Keratinocyte (primary cell): ENCODE measurements around the gene PLXNA2. TPM values are rescaled to one million over a fixed set of nuclear protein-coding genes. Genes with fewer than 3 reads are reported as not detected.

Experiments
- DNase-seq: peaks from one replicate; pipeline ENCODE4 v3.0.0-alpha.2; 2011; ENCODE audit warnings: low read depth, missing footprints, low spot score
- FAIRE-seq: peaks from 2 replicates; lab custom pipeline; 2011; peaks lifted over from hg19 to GRCh38; lab: Jason Lieb, UNC
- H2AFZ ChIP-seq: 2 replicates; pipeline ENCODE4 v1.6.0; 2012; ENCODE audit warnings: low read length, control low read depth, inconsistent platforms; ENCODE audit not compliant: control insufficient read depth
- H3K27ac ChIP-seq: 2 replicates; pipeline ENCODE4 v1.5.1; 2011; ENCODE audit warnings: low read length; ENCODE audit not compliant: control insufficient read depth, insufficient read depth
- H3K27me3 ChIP-seq: 3 replicates; pipeline ENCODE4 v1.6.0; 2011; ENCODE audit warnings: low read length; ENCODE audit not compliant: control insufficient read depth, insufficient read depth; ENCODE audit errors: extremely low read depth
- H3K36me3 ChIP-seq, 2 experiments: 2 replicates in 1 of 2; 3 replicates in 1 of 2; pipeline ENCODE4 v1.5.1; 2011; ENCODE audit warnings: low read length in 2 of 2, mild to moderate bottlenecking in 1 of 2; ENCODE audit not compliant: control insufficient read depth in 2 of 2, insufficient read depth in 2 of 2; ENCODE audit errors: extremely low read depth in 1 of 2
- H3K4me1 ChIP-seq: 3 replicates; pipeline ENCODE4 v1.5.1; 2011; ENCODE audit warnings: low read length; ENCODE audit not compliant: control insufficient read depth, insufficient read depth; ENCODE audit errors: extremely low read depth
- H3K4me2 ChIP-seq: 3 replicates; pipeline ENCODE4 v1.6.0; 2011; ENCODE audit warnings: low read depth, low read length; ENCODE audit not compliant: control insufficient read depth, insufficient read depth; ENCODE audit errors: extremely low read depth
- H3K4me3 ChIP-seq, 3 experiments: fragments of 200-600 bp in 1 of 3; sonication (generic) in 1 of 3; 2 replicates in 2 of 3; 3 replicates in 1 of 3; pipeline ENCODE4 v1.5.1; 2011 to 2016; ENCODE audit warnings: low read length in 3 of 3, mild to moderate bottlenecking in 3 of 3, control low read depth in 2 of 3, inconsistent platforms in 1 of 3, low read depth in 1 of 3, mixed read lengths in 1 of 3, mixed run types in 1 of 3, moderate library complexity in 1 of 3; ENCODE audit not compliant: control insufficient read depth in 2 of 3, insufficient read depth in 2 of 3; ENCODE audit errors: extremely low read depth in 1 of 3
- H3K79me2 ChIP-seq: 2 replicates; pipeline ENCODE4 v1.6.0; 2012; ENCODE audit warnings: low read length; ENCODE audit not compliant: control insufficient read depth, insufficient read depth
- H3K9ac ChIP-seq: 3 replicates; pipeline ENCODE4 v1.6.0; 2011; ENCODE audit warnings: low read length; ENCODE audit not compliant: control insufficient read depth, insufficient read depth; ENCODE audit errors: extremely low read depth
- H3K9me1 ChIP-seq: 3 replicates; pipeline ENCODE4 v1.6.0; 2011; ENCODE audit warnings: low read length; ENCODE audit not compliant: control insufficient read depth, insufficient read depth; ENCODE audit errors: extremely low read depth
- H3K9me3 ChIP-seq: 2 replicates; pipeline ENCODE4 v1.5.1; 2012; ENCODE audit warnings: low read depth, low read length; ENCODE audit not compliant: control insufficient read depth
- H4K20me1 ChIP-seq: 3 replicates; pipeline ENCODE4 v1.6.0; 2011; ENCODE audit warnings: low read length; ENCODE audit not compliant: control insufficient read depth, insufficient read depth; ENCODE audit errors: extremely low read depth
- CTCF ChIP-seq, 3 experiments: IDR thresholded peaks in 1 of 3; conservative IDR thresholded peaks in 1 of 3; optimal IDR thresholded peaks in 1 of 3; 2 replicates in 2 of 3; 3 replicates in 1 of 3; pipeline versions ENCODE3 to v1.5.1; 2011; ENCODE audit warnings: low read length in 3 of 3, mild to moderate bottlenecking in 3 of 3, moderate library complexity in 2 of 3, control low read depth in 1 of 3, inconsistent platforms in 1 of 3; ENCODE audit not compliant: insufficient read depth in 2 of 3; ENCODE audit errors: extremely low read depth in 1 of 3
- EZH2 ChIP-seq: IDR thresholded peaks from one replicate; pipeline ENCODE4 v1.6.1; 2012; ENCODE audit warnings: inconsistent platforms, mild to moderate bottlenecking, low read length, moderate library complexity
- dilution Hi-C: fragments of 300-500 bp; cut with MboI; formaldehyde crosslinking; loops from one replicate; pipeline ENCODE4 v1.7.0; 2020; ENCODE audit warnings: low sequenced_read_pairs; ENCODE audit not compliant: extremely low pct_ligation_motif_present
- polyA plus RNA-seq, 5 experiments: library from polyadenylated mRNA; depleted of rRNA in 3 of 5; stranded (reverse) in 3 of 5; stranded (forward) in 1 of 5; unstranded in 1 of 5; fragments of >200 nt; gene quantifications; 1 replicate in 1 of 5; 2 replicates in 3 of 5; 3 replicates in 1 of 5; pipeline versions ENCODE4 v1.2.1 to v1.2.3, GENCODE V29; 2011 to 2012; ENCODE audit warnings: missing spikeins in 2 of 5, low read depth in 1 of 5, low replicate concordance in 1 of 5

PLXNA2 gene
- polyA plus RNA-seq, 1 donor (not counting 4 experiments of a cell fraction or from before 2014, with no cell fraction given): 6.7 TPM

GRCh38 chr1:208189716-208190115, 54.5 kb downstream of the PLXNA2 start:
- no peaks in the 10 kb centered on the region for H4K20me1 ChIP-seq
- dilution Hi-C loops: no loop called here
- H3K9ac ChIP-seq: no peak overlapping the region
- no peaks in the 10 kb centered on the region for H3K9me1 ChIP-seq
- H3K9me3 ChIP-seq: no peaks in the 10 kb centered on the region
- DNase-seq (no peak), FAIRE-seq (no peak)
- peaks cover 13% of the 10 kb centered on the region for H3K4me1 ChIP-seq
- no peak overlapping the region for H3K4me3 ChIP-seq
- H3K27me3 ChIP-seq: no peaks in the 10 kb centered on the region
- no peak overlapping the region for H2AFZ ChIP-seq
- no peak overlapping the region for H3K27ac ChIP-seq
- no peak overlapping the region for H3K4me2 ChIP-seq
- H3K36me3 ChIP-seq: peaks cover 7 to 10% of the 10 kb centered on the region in 2 experiments
- TF ChIP-seq EZH2: no peak
- no peak for TF ChIP-seq CTCF (optimal IDR thresholded peaks at IDR 0.05 in 1 of 3, IDR thresholded peaks at IDR 0.05 in 1 of 3, conservative IDR thresholded peaks at IDR 0.05 in 1 of 3; ENCODE audit: extremely low read depth in 1 of 3, insufficient read depth in 2 of 3, low read length in 3 of 3)
- H3K79me2 ChIP-seq: peaks cover 2% of the 10 kb centered on the region

- Histone ChIP-seq H3K4me1 (peaks cover 17% of the 10 kb centered on the region), H3K79me2 (peaks cover 2% of the 10 kb centered on the region), H3K27me3 (no peaks in the 10 kb centered on the region), H4K20me1 (no peaks in the 10 kb centered on the region), H3K36me3 (peaks cover 7 to 8% of the 10 kb centered on the region in 2 experiments), H3K27ac (no peak overlapping the region), H3K9ac (no peak overlapping the region), H3K9me1 (no peaks in the 10 kb centered on the region), H3K4me3 (no peak overlapping the region), H3K9me3 (no peaks in the 10 kb centered on the region), H3K4me2 (no peak overlapping the region), H2AFZ (no peak overlapping the region)
- FAIRE-seq (no peak), DNase-seq (no peak)
- dilution Hi-C loops: no loop called here
- TF ChIP-seq EZH2 (no peak), CTCF (optimal IDR thresholded peaks at IDR 0.05 in 1 of 3, IDR thresholded peaks at IDR 0.05 in 1 of 3, conservative IDR thresholded peaks at IDR 0.05 in 1 of 3; ENCODE audit: extremely low read depth in 1 of 3, insufficient read depth in 2 of 3, low read length in 3 of 3) (no peak)
Measured at GRCh38 chr1:208189183-208189582, 55.0 kb downstream of the PLXNA2 start.
